Endothelial cell (in vitro differentiated cells): ENCODE data around the gene ADRA1B. TPM values are rescaled to one million over a fixed set of nuclear protein-coding genes. Genes with fewer than 3 reads are reported as not detected.

Experiments
- DNase-seq: peaks from one replicate; pipeline ENCODE4 v3.0.0; 2021; ENCODE audit warnings: low spot score
- H3K27ac Mint-ChIP-seq: one replicate; pipeline ENCODE4 v1.8.0; 2021; ENCODE audit warnings: mixed read lengths, inconsistent platforms; ENCODE audit not compliant: unreplicated experiment
- H3K27me3 Mint-ChIP-seq: one replicate; pipeline ENCODE4 v1.8.0; 2021; ENCODE audit warnings: mild to moderate bottlenecking, moderate library complexity, mixed read lengths, inconsistent platforms; ENCODE audit not compliant: unreplicated experiment
- H3K36me3 Mint-ChIP-seq: one replicate; pipeline ENCODE4 v1.8.0; 2021; ENCODE audit warnings: mild to moderate bottlenecking, low read depth, mixed read lengths, inconsistent platforms; ENCODE audit not compliant: unreplicated experiment
- H3K4me1 Mint-ChIP-seq: one replicate; pipeline ENCODE4 v1.8.0; 2021; ENCODE audit warnings: mild to moderate bottlenecking, mixed read lengths, inconsistent platforms; ENCODE audit not compliant: unreplicated experiment
- H3K4me3 Mint-ChIP-seq: one replicate; pipeline ENCODE4 v1.8.0; 2021; ENCODE audit warnings: mild to moderate bottlenecking, mixed read lengths, inconsistent platforms; ENCODE audit not compliant: unreplicated experiment
- H3K9me3 Mint-ChIP-seq: one replicate; pipeline ENCODE4 v1.8.0; 2021; ENCODE audit warnings: mixed read lengths, inconsistent platforms; ENCODE audit not compliant: unreplicated experiment
- long read RNA-seq: library from polyadenylated mRNA; unstranded; transcript quantifications from one replicate; pipeline ENCODE4 v2.0.0, GENCODE V29; 2020; ENCODE audit not compliant: unreplicated experiment
- total RNA-seq: library from RNA; stranded (reverse); fragmentation: NEBNext Ultra II Directional; extraction: Animal tissue kit (Norgen Biotek cat#: 25700); gene quantifications from one replicate; pipeline ENCODE4 v1.2.1, GENCODE V29; 2021; ENCODE audit not compliant: unreplicated experiment
- TF ChIP-seq, protein P1 (sequence below): fragments of 200-600 bp; sonication (generic); IDR thresholded peaks from one replicate; pipeline ENCODE4 v1.5.0; 2021; ENCODE audit warnings: antibody characterized with exemption; ENCODE audit not compliant: unreplicated experiment

The ADRA1B gene
- not detected for total RNA-seq
- long read RNA-seq, result 0 reads

DNA sequence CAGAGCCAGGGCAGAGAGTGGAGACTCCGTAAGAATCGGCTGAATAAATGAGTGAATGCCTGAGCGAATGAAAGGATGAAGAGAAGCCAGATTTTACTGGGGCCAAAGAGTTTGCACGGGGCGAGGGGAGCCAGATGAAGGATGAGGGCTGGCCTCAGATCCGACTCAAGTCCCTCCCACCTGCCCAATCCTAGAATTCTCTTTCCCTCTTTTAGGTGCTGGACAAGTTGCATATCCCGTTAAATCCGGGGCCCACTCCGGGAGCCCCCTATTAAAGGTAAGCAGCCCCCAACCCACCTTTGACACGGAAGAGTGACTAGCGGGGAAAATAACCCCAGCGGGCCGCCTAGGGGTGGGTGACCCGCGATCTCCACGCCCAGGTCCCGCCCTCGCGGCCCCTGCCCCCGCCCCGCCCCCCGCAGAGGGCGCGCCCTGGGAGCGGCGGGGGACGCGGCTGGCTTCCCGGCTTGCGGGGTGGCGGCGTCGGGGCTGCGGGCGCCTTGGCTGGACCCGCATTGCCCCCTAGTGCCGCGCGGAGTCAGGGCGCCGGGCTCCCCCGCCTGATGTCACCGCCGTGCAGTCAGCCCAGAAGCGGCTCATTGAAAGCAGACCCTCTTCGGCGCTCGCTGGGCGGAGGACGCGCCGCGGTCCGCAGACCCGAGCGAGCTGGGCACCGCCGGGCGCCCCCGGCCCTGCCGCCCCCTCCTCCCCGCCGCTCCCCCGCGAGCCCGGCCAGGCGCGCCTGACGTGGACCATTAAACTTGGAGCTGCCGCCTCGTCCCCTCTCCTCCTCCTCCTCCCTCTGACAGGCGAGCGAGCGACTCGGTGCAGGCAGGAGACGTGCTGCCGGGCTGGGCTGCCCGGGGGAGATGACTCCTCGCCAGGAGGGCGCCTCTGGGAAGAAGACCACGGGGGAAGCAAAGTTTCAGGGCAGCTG lies at the start of gene ADRA1B:
Gene ADRA1B, plus strand, starts transcription at position 579 of the 937 bp plus-strand sequence. CDS start 424 bp downstream, outside the sequence.
- peak within 1 kb of the TSS; percentile 90 for H3K4me3 Mint-ChIP-seq
- peaks cover 4% of the 10 kb centered on the region for H3K4me1 Mint-ChIP-seq
- peak; percentile 82 for DNase-seq
- H3K9me3 Mint-ChIP-seq, result no peaks in the 10 kb centered on the region
- H3K27ac Mint-ChIP-seq, result no peak within 1 kb of the TSS
- H3K36me3 Mint-ChIP-seq, result no peaks in the 10 kb centered on the region
- H3K27me3 Mint-ChIP-seq, result peaks cover 20% of the 10 kb centered on the region
- TF ChIP-seq, protein P1, sequence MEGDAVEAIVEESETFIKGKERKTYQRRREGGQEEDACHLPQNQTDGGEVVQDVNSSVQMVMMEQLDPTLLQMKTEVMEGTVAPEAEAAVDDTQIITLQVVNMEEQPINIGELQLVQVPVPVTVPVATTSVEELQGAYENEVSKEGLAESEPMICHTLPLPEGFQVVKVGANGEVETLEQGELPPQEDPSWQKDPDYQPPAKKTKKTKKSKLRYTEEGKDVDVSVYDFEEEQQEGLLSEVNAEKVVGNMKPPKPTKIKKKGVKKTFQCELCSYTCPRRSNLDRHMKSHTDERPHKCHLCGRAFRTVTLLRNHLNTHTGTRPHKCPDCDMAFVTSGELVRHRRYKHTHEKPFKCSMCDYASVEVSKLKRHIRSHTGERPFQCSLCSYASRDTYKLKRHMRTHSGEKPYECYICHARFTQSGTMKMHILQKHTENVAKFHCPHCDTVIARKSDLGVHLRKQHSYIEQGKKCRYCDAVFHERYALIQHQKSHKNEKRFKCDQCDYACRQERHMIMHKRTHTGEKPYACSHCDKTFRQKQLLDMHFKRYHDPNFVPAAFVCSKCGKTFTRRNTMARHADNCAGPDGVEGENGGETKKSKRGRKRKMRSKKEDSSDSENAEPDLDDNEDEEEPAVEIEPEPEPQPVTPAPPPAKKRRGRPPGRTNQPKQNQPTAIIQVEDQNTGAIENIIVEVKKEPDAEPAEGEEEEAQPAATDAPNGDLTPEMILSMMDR, result peak; percentile 63

DNA sequence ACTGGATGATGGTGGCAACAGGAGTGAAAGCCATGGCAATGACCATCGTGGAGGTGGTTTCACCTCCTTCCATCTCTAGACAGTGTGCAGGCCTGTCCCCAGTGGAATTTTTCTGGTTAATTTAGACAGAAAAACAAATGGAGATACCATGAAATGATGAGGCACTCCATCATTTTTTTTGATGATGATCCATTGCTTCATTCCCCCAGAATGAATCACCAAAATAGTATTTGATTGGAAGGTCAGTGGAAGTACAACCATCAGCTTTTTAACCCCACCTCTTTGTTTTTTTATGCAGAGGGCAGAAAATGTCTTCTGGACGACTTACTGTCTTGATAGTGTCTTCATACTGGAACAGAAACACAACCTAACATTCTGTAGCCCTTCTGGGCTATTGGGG lies 42.6 kb upstream of the ADRA1B start:
- TF ChIP-seq, protein P1, result no peak
- Mint-ChIP-seq H3K27me3 (peaks cover 5% of the 10 kb centered on the region), H3K4me1 (peaks cover 8% of the 10 kb centered on the region), H3K36me3 (no peaks in the 10 kb centered on the region), H3K27ac (no peak overlapping the region), H3K4me3 (no peak overlapping the region), H3K9me3 (no peaks in the 10 kb centered on the region)
- DNase-seq, result no peak

GRCh38 chr5:159874263-159874662 lies 42.0 kb upstream of the ADRA1B start:
- no peaks in the 10 kb centered on the region for H3K36me3 Mint-ChIP-seq
- H3K27me3 Mint-ChIP-seq, result peaks cover 5% of the 10 kb centered on the region
- H3K4me1 Mint-ChIP-seq, result peaks cover 8% of the 10 kb centered on the region
- TF ChIP-seq, protein P1, result no peak
- DNase-seq, result no peak
- no peak overlapping the region for H3K4me3 Mint-ChIP-seq
- no peaks in the 10 kb centered on the region for H3K9me3 Mint-ChIP-seq
- no peak overlapping the region for H3K27ac Mint-ChIP-seq

DNA sequence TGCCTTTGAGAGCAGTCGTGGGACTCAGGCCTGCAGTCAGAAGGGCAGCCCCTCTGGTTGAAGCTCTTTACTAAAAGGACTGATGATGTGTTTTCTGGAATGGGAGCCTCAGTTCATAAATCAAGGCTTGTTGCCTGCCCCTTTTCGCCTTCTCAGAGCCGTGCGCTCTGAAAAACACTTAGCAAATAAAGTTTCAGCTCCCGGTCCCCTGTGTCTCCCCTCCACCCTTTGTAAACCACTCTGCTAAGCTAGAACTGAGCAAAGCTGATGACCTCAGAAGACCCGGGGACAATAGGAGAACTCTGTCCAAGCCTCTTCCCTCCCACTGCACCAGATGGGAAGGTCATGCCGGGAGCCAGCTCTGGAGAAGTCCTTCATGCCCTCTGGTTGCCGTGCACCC lies 39.3 kb upstream of the ADRA1B start:
- Mint-ChIP-seq H3K4me1 (peaks cover 10% of the 10 kb centered on the region), H3K36me3 (no peaks in the 10 kb centered on the region), H3K27me3 (peaks cover 7% of the 10 kb centered on the region), H3K4me3 (no peak overlapping the region), H3K27ac (no peak overlapping the region), H3K9me3 (no peaks in the 10 kb centered on the region)
- DNase-seq, result no peak
- TF ChIP-seq, protein P1, result no peak

- Mint-ChIP-seq H3K27me3 (peaks cover 7% of the 10 kb centered on the region), H3K4me3 (no peak overlapping the region), H3K9me3 (no peaks in the 10 kb centered on the region), H3K27ac (no peak overlapping the region), H3K36me3 (no peaks in the 10 kb centered on the region), H3K4me1 (peaks cover 10% of the 10 kb centered on the region)
- DNase-seq, result no peak
- TF ChIP-seq, protein P1, result no peak
Observed at GRCh38 chr5:159877894-159878448, 38.3 kb upstream of the ADRA1B start.
